ENCODE measurements around the gene EBNA1BP2. TPM values are rescaled to one million over a fixed set of nuclear protein-coding genes. Genes with fewer than 3 reads are reported as not detected.

EBNA1BP2 gene
- total RNA-seq, 1 donor from 2014 or later, result 119 TPM

- no peak for TF ChIP-seq CTCF (IDR thresholded peaks at IDR 0.05; ENCODE audit: insufficient read depth, low read length, poor library complexity, severe bottlenecking)
- no peak for DNase-seq (ENCODE audit: low read depth)
- Histone ChIP-seq H3K27me3 (ENCODE audit: control insufficient read depth, insufficient read depth, low read length) (no peaks in the 10 kb centered on the region), H3K4me3 (ENCODE audit: low read depth, low read length) (no peak overlapping the region), H3K36me3 (ENCODE audit: control insufficient read depth, insufficient read depth, low read length) (no peaks in the 10 kb centered on the region)
These were observed 12.3 kb upstream of the EBNA1BP2 start for GRCh38 chr1:43184388-43184787.

GRCh38 chr1:43177691-43178090 lies 5.6 kb upstream of the EBNA1BP2 start:
- no peak for TF ChIP-seq CTCF (IDR thresholded peaks at IDR 0.05; ENCODE audit: insufficient read depth, low read length, poor library complexity, severe bottlenecking)
- H3K4me3 ChIP-seq (ENCODE audit: low read depth, low read length), result no peak overlapping the region

GRCh38 chr1:43174873-43175272 lies 2.8 kb upstream of the EBNA1BP2 start:
- no peak for DNase-seq (ENCODE audit: low read depth)
- H3K36me3 ChIP-seq (ENCODE audit: control insufficient read depth, insufficient read depth, low read length), result no peaks in the 10 kb centered on the region
- no peak overlapping the region for H3K4me3 ChIP-seq (ENCODE audit: low read depth, low read length)
- H3K27me3 ChIP-seq (ENCODE audit: control insufficient read depth, insufficient read depth, low read length), result peaks cover 4% of the 10 kb centered on the region
- no peak for TF ChIP-seq CTCF (IDR thresholded peaks at IDR 0.05; ENCODE audit: insufficient read depth, low read length, poor library complexity, severe bottlenecking)

More at GRCh38 chr1:43177691-43178090, 5.6 kb upstream of the EBNA1BP2 start:
- H3K36me3 ChIP-seq (ENCODE audit: control insufficient read depth, insufficient read depth, low read length), result no peaks in the 10 kb centered on the region
- peaks cover 4% of the 10 kb centered on the region for H3K27me3 ChIP-seq (ENCODE audit: control insufficient read depth, insufficient read depth, low read length)
- no peak for DNase-seq (ENCODE audit: low read depth)

- Histone ChIP-seq H3K36me3 (ENCODE audit: control insufficient read depth, insufficient read depth, low read length) (no peaks in the 10 kb centered on the region), H3K4me3 (ENCODE audit: low read depth, low read length) (peak overlapping the region; percentile 93), H3K27me3 (ENCODE audit: control insufficient read depth, insufficient read depth, low read length) (peaks cover 4% of the 10 kb centered on the region)
- DNase-seq (ENCODE audit: low read depth), result peak; percentile 23
- no peak for TF ChIP-seq CTCF (IDR thresholded peaks at IDR 0.05; ENCODE audit: insufficient read depth, low read length, poor library complexity, severe bottlenecking)
These were observed 460 bp upstream of the EBNA1BP2 start for GRCh38 chr1:43172527-43172972.

- peak overlapping the region; percentile 93 for H3K4me3 ChIP-seq (ENCODE audit: low read depth, low read length)
- H3K36me3 ChIP-seq (ENCODE audit: control insufficient read depth, insufficient read depth, low read length), result no peaks in the 10 kb centered on the region
- no peak for TF ChIP-seq CTCF (IDR thresholded peaks at IDR 0.05; ENCODE audit: insufficient read depth, low read length, poor library complexity, severe bottlenecking)
- no peaks in the 10 kb centered on the region for H3K27me3 ChIP-seq (ENCODE audit: control insufficient read depth, insufficient read depth, low read length)
- DNase-seq (ENCODE audit: low read depth), result no peak
These were observed 696 bp downstream of the EBNA1BP2 start for GRCh38 chr1:43171312-43171875.

GRCh38 chr1:43165765-43166164 lies 6.3 kb downstream of the EBNA1BP2 start:
- Histone ChIP-seq H3K4me3 (ENCODE audit: low read depth, low read length) (no peak overlapping the region), H3K27me3 (ENCODE audit: control insufficient read depth, insufficient read depth, low read length) (no peaks in the 10 kb centered on the region), H3K36me3 (ENCODE audit: control insufficient read depth, insufficient read depth, low read length) (peaks cover 4% of the 10 kb centered on the region)
- no peak for DNase-seq (ENCODE audit: low read depth)
- no peak for TF ChIP-seq CTCF (IDR thresholded peaks at IDR 0.05; ENCODE audit: insufficient read depth, low read length, poor library complexity, severe bottlenecking)
